Ishikawa (cell line): ENCODE measurements around the gene CNOT1.

Experiments used
- CREB1 ChIP-seq: IDR thresholded peaks from 2 replicates; pipeline ENCODE4 v1.6.1; 2012; ENCODE audit warnings: low read depth
- EP300 ChIP-seq: IDR thresholded peaks from 2 replicates; pipeline ENCODE4 v1.6.1; 2012; ENCODE audit warnings: borderline replicate concordance
- TAF1 ChIP-seq: IDR thresholded peaks from 2 replicates; pipeline ENCODE4 v1.6.1; 2012; ENCODE audit warnings: low read depth, mild to moderate bottlenecking
- TEAD4 ChIP-seq: IDR thresholded peaks from 2 replicates; pipeline ENCODE4 v1.6.1; 2012
- ZBTB7A ChIP-seq: IDR thresholded peaks from 2 replicates; pipeline ENCODE4 v1.6.1; 2012; ENCODE audit warnings: low read depth
- TF ChIP-seq, protein P1 (sequence below): IDR thresholded peaks from 2 replicates; pipeline ENCODE4 v1.6.1; 2012

DNA sequence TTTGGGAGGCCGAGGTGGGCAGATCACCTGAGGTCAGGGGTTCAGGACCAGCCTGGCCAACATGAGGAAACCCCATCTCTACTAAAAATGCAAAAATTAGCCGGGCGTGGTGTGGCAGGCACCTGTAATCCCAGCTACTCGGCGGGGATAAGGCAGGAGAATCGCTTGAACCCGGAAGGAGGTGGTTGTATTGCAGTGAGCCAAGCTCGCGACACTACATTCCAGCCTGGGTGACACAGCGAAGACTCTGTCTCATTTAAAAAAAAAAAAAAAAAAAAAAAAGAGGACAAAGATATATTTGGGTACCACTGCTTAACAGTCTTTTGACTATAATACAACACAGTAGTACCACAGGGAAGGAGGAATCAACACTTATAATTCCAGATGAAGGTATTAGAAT lies 9.2 kb downstream of the CNOT1 start:
- TF ChIP-seq EP300 (no peak), TAF1 (no peak), TEAD4 (no peak), CREB1 (no peak), ZBTB7A (no peak)
- TF ChIP-seq, protein P1, sequence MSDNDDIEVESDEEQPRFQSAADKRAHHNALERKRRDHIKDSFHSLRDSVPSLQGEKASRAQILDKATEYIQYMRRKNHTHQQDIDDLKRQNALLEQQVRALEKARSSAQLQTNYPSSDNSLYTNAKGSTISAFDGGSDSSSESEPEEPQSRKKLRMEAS = no peak
